GM21360 (cell line): ENCODE data around the gene PEAK1.

Experiments
- ATAC-seq: cut with Tn5 transposase; IDR thresholded peaks from one replicate; pipeline ENCODE4 v1.9.1; 2021; ENCODE audit warnings: mild to moderate bottlenecking, moderate library complexity; ENCODE audit not compliant: unreplicated experiment

The PEAK1 gene

GRCh38 chr15:77099741-77100463, 320.0 kb downstream of the PEAK1 start:
- no peak for ATAC-seq

GRCh38 chr15:77098572-77098971, 321.3 kb downstream of the PEAK1 start:
- ATAC-seq, result no peak

GRCh38 chr15:77097921-77098320, 322.0 kb downstream of the PEAK1 start:
- ATAC-seq, result no peak

- ATAC-seq, result no peak
Measured at GRCh38 chr15:77097248-77097721, 322.6 kb downstream of the PEAK1 start.

GRCh38 chr15:77096541-77096940, 323.4 kb downstream of the PEAK1 start:
- no peak for ATAC-seq

GRCh38 chr15:77096138-77096537, 323.8 kb downstream of the PEAK1 start:
- ATAC-seq, result no peak

GRCh38 chr15:77094397-77095030, 325.4 kb downstream of the PEAK1 start:
- no peak for ATAC-seq

GRCh38 chr15:77093436-77093835, 326.5 kb downstream of the PEAK1 start:
- no peak for ATAC-seq

- ATAC-seq, result no peak
Measured at GRCh38 chr15:77091097-77091496, 328.8 kb downstream of the PEAK1 start.

- ATAC-seq, result no peak
Measured at GRCh38 chr15:77087213-77087612, 332.7 kb downstream of the PEAK1 start.

GRCh38 chr15:77085297-77085696, 334.6 kb downstream of the PEAK1 start:
- ATAC-seq, result no peak

GRCh38 chr15:77084436-77084835, 335.5 kb downstream of the PEAK1 start:
- no peak for ATAC-seq

GRCh38 chr15:77083381-77084160, 336.3 kb downstream of the PEAK1 start:
- no peak for ATAC-seq

GRCh38 chr15:77081971-77082370, 337.9 kb downstream of the PEAK1 start:
- no peak for ATAC-seq

- no peak for ATAC-seq
Measured at GRCh38 chr15:77076323-77076915, 343.5 kb downstream of the PEAK1 start.

- ATAC-seq, result no peak
Measured at GRCh38 chr15:77075528-77075927, 344.4 kb downstream of the PEAK1 start.

GRCh38 chr15:77074350-77074749, 345.6 kb downstream of the PEAK1 start:
- no peak for ATAC-seq

- no peak for ATAC-seq
Measured at GRCh38 chr15:77071305-77072223, 348.3 kb downstream of the PEAK1 start.

GRCh38 chr15:77070495-77071304, 349.2 kb downstream of the PEAK1 start, which contains the start of gene TSPAN3:
TSPAN3 (minus strand) TSS chr15:77071109; CDS start chr15:77070954, 155 bp downstream.
- peak; percentile 87 for ATAC-seq
